ENCODE measurements around the gene CHST11.

CHST11 gene

GRCh38 chr12:104423809-104424208 is 32.9 kb upstream of the CHST11 start:
- ChIA-PET POLR2A (no interaction called here), CTCF (interaction anchor here (0.8 kb wide), 1 partner anchor 98 kb away, joined by 4 read pairs; no protein-coding TSS in a partner anchor)

DNA sequence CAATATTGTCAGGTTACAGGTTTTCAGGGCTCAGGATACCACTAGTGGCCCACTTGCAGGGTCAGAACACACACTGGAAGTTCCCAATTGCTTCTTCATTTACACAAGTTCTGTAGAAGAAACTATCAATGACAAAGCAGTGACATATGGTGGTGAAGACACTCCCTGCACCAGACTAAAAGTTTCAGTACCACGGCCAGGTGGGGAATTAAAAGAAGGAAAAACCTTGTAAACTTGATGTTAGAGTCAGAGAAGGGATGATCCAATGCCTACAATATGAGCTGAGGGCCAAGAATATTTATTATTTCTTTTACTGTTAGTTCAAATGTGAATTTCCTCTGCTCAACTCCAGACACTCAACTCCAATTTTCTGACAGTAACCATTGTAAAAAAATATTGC is 31.8 kb upstream of the CHST11 start:
- no peak overlapping the region for H3K4me3 ChIP-seq (ENCODE audit: low read depth, low read length)
- no peak overlapping the region for H3K27ac ChIP-seq (ENCODE audit: extremely low read depth, low read depth, low read length)
- TF ChIP-seq ZNF155 (tag by site-specific recombination; IDR thresholded peaks at IDR 0.05) = no peak
- TF ChIP-seq ZNF221 (tag by site-specific recombination; IDR thresholded peaks at IDR 0.05; ENCODE audit: borderline replicate concordance) = no peak
- no peak for TF ChIP-seq ZNF548 (tag by site-specific recombination; IDR thresholded peaks at IDR 0.05)
- peak; percentile 55; the same call in 1 of the 2 replicates for TF ChIP-seq REST (tag by site-specific recombination; IDR thresholded peaks at IDR 0.05)
- TF ChIP-seq ZNF624 (tag by site-specific recombination; IDR thresholded peaks at IDR 0.05) = no peak
- TF ChIP-seq KLF1 (tag by site-specific recombination; IDR thresholded peaks at IDR 0.05) = no peak
- TF ChIP-seq ZNF660 (tag by site-specific recombination; IDR thresholded peaks at IDR 0.05) = no peak
- no peaks in the 10 kb centered on the region for H3K9me3 ChIP-seq (ENCODE audit: control insufficient read depth, insufficient read depth, low read depth, low read length)
- POLR2A ChIA-PET = no interaction called here
- H3K4me1 ChIP-seq (ENCODE audit: control insufficient read depth, insufficient read depth, low read length) = no peaks in the 10 kb centered on the region
- CTCF ChIA-PET = no interaction called here
- H3K36me3 ChIP-seq (ENCODE audit: control insufficient read depth in 2 of 2, insufficient read depth in 1 of 2, low read length in 2 of 2) = no peaks in the 10 kb centered on the region

More at GRCh38 chr12:104423809-104424208, 32.9 kb upstream of the CHST11 start:
- no peak for TF ChIP-seq ZNF768 (tag by site-specific recombination; IDR thresholded peaks at IDR 0.05)
- TF ChIP-seq WT1 (tag by site-specific recombination; IDR thresholded peaks at IDR 0.05) = no peak
- TF ChIP-seq ZBTB17 (tag by site-specific recombination; IDR thresholded peaks at IDR 0.05) = no peak
- TF ChIP-seq ZBTB6 (tag by site-specific recombination; IDR thresholded peaks at IDR 0.05) = no peak
- no peak for TF ChIP-seq INSM2 (tag by site-specific recombination; IDR thresholded peaks at IDR 0.05)
- no peak for TF ChIP-seq ZNF449 (tag by site-specific recombination; IDR thresholded peaks at IDR 0.05)
- TF ChIP-seq PBX3 (CRISPR knock-in tag; IDR thresholded peaks at IDR 0.05) = no peak
- TF ChIP-seq ZNF514 (tag by site-specific recombination; IDR thresholded peaks at IDR 0.05) = no peak
- no peak for TF ChIP-seq ZNF791 (tag by site-specific recombination; IDR thresholded peaks at IDR 0.05)
- no peak for TF ChIP-seq ZNF621 (tag by site-specific recombination; IDR thresholded peaks at IDR 0.05)
- no peak for TF ChIP-seq ZNF366 (tag by site-specific recombination; conservative IDR thresholded peaks at IDR 0.05)
- no peak for TF ChIP-seq ZNF391 (tag by site-specific recombination; IDR thresholded peaks at IDR 0.05; ENCODE audit: borderline replicate concordance, low read depth)
- TF ChIP-seq ZNF792 (tag by site-specific recombination; IDR thresholded peaks at IDR 0.05) = no peak
- Histone ChIP-seq H3K4me3 (ENCODE audit: low read depth, low read length) (no peak overlapping the region), H3K4me1 (ENCODE audit: control insufficient read depth, insufficient read depth, low read length) (no peaks in the 10 kb centered on the region), H3K9me3 (ENCODE audit: control insufficient read depth, insufficient read depth, low read depth, low read length) (no peaks in the 10 kb centered on the region), H3K36me3 (ENCODE audit: control insufficient read depth in 2 of 2, insufficient read depth in 1 of 2, low read length in 2 of 2) (no peaks in the 10 kb centered on the region), H3K27ac (ENCODE audit: extremely low read depth, low read depth, low read length) (no peak overlapping the region)

Data from HEK293 (cell line).